ENCODE measurements around the gene CIBAR2. TPM values are rescaled to one million over a fixed set of nuclear protein-coding genes. Genes with fewer than 3 reads are reported as not detected.

Gene CIBAR2
- total RNA-seq, 1 donor from 2014 or later, result not detected

- no peak for DNase-seq
Observed at GRCh38 chr16:85101956-85102630, 10.2 kb downstream of the CIBAR2 start.

- DNase-seq, result no peak
Observed at GRCh38 chr16:85100265-85100664, 12.0 kb downstream of the CIBAR2 start.

- no peak for DNase-seq
Observed at GRCh38 chr16:85098565-85098964, 13.7 kb downstream of the CIBAR2 start.

GRCh38 chr16:85096921-85097320, 15.4 kb downstream of the CIBAR2 start:
- DNase-seq, result no peak

- DNase-seq, result no peak
Observed at GRCh38 chr16:85094812-85095211, 17.5 kb downstream of the CIBAR2 start.

GRCh38 chr16:85094176-85094805, 18.0 kb downstream of the CIBAR2 start:
- no peak for DNase-seq

- DNase-seq, result no peak
Observed at GRCh38 chr16:85093705-85094104, 18.6 kb downstream of the CIBAR2 start.

- no peak for DNase-seq
Observed at GRCh38 chr16:85092851-85093250, 19.4 kb downstream of the CIBAR2 start.

- DNase-seq, result no peak
Observed at GRCh38 chr16:85092309-85092708, 20.0 kb downstream of the CIBAR2 start.

GRCh38 chr16:85091522-85091910, 20.8 kb downstream of the CIBAR2 start:
- no peak for DNase-seq

- DNase-seq, result no peak
Observed at GRCh38 chr16:85090873-85091521, 21.3 kb downstream of the CIBAR2 start.

- no peak for DNase-seq
Observed at GRCh38 chr16:85090181-85090580, 22.1 kb downstream of the CIBAR2 start.

GRCh38 chr16:85089525-85089924, 22.7 kb downstream of the CIBAR2 start:
- no peak for DNase-seq

GRCh38 chr16:85088570-85089199, 23.6 kb downstream of the CIBAR2 start:
- peak; percentile 12 for DNase-seq

- no peak for DNase-seq
Observed at GRCh38 chr16:85087899-85088569, 24.2 kb downstream of the CIBAR2 start.

- peak; percentile 85 for DNase-seq
Observed at GRCh38 chr16:85086347-85087291, 25.7 kb downstream of the CIBAR2 start.

GRCh38 chr16:85085721-85086120, 26.6 kb downstream of the CIBAR2 start:
- no peak for DNase-seq

- DNase-seq, result no peak
Observed at GRCh38 chr16:85084841-85085510, 27.3 kb downstream of the CIBAR2 start.

GRCh38 chr16:85083051-85083639, 29.1 kb downstream of the CIBAR2 start:
- no peak for DNase-seq

- DNase-seq, result no peak
Observed at GRCh38 chr16:85082173-85083050, 29.9 kb downstream of the CIBAR2 start.
